HG02588 (cell line): Measurements from ENCODE around the gene IKZF4.
"Not testable (repeated sequence)": the region's sequence is repeated elsewhere in the genome, so short reads cannot be mapped to it uniquely, and the experiment has no call there.

ENCODE experiments used
- ATAC-seq: cut with Tn5 transposase; IDR thresholded peaks from one replicate; pipeline ENCODE4 v1.9.1; 2021; ENCODE audit warnings: mild to moderate bottlenecking, moderate library complexity; ENCODE audit not compliant: unreplicated experiment

Gene IKZF4

GRCh38 chr12:56020423-56021184 is at the start of gene IKZF4:
Gene IKZF4, plus strand, starts transcription at chr12:56021043. Its CDS starts 451 bp downstream, at chr12:56021494.
- no peak for ATAC-seq

- ATAC-seq: no peak
Measured at GRCh38 chr12:55972042-55972441, 48.8 kb upstream of the IKZF4 start.

GRCh38 chr12:55972456-55972855 is 48.4 kb upstream of the IKZF4 start:
- ATAC-seq: no peak

- no peak for ATAC-seq
Measured at GRCh38 chr12:55972911-55973598, 47.8 kb upstream of the IKZF4 start.

- ATAC-seq: peak; percentile 88
Measured at GRCh38 chr12:55973599-55974307, 47.1 kb upstream of the IKZF4 start, which contains the start of gene RAB5B. Gene RAB5B, plus strand, starts transcription at chr12:55974078. Its CDS starts 12,883 bp downstream, at chr12:55986961.

- peak; percentile 20 for ATAC-seq
Measured at GRCh38 chr12:55974308-55974730, 46.5 kb upstream of the IKZF4 start.

GRCh38 chr12:55978393-55978792 is 42.5 kb upstream of the IKZF4 start:
- ATAC-seq: no peak

- no peak for ATAC-seq
Measured at GRCh38 chr12:55979069-55979468, 41.8 kb upstream of the IKZF4 start.

GRCh38 chr12:55981882-55982281 is 39.0 kb upstream of the IKZF4 start:
- not testable (repeated sequence) for ATAC-seq

GRCh38 chr12:55982319-55982936 is 38.4 kb upstream of the IKZF4 start:
- no peak for ATAC-seq

- no peak for ATAC-seq
Measured at GRCh38 chr12:55983232-55983842, 37.5 kb upstream of the IKZF4 start.

GRCh38 chr12:55984861-55985260 is 36.0 kb upstream of the IKZF4 start:
- ATAC-seq: no peak

- ATAC-seq: no peak
Measured at GRCh38 chr12:55985341-55985740, 35.5 kb upstream of the IKZF4 start.

- not testable (repeated sequence) for ATAC-seq
Measured at GRCh38 chr12:55985976-55986375, 34.9 kb upstream of the IKZF4 start.

GRCh38 chr12:55991110-55991509 is 29.7 kb upstream of the IKZF4 start:
- no peak for ATAC-seq

GRCh38 chr12:55993230-55993853 is 27.5 kb upstream of the IKZF4 start:
- no peak for ATAC-seq

GRCh38 chr12:55995366-55995765 is 25.5 kb upstream of the IKZF4 start:
- no peak for ATAC-seq

- no peak for ATAC-seq
Measured at GRCh38 chr12:55996201-55996714, 24.6 kb upstream of the IKZF4 start.

- peak; percentile 99 for ATAC-seq
Measured at GRCh38 chr12:55996715-55997534, 23.9 kb upstream of the IKZF4 start, which contains the start of gene SUOX. Gene SUOX, plus strand, starts transcription at chr12:55997276. Its CDS starts 4,946 bp downstream, at chr12:56002222.
